ENCODE data around the gene ENTPD2.
A peak's percentile ranks its signal among the peaks of the same experiment; 100 is the strongest.

The ENTPD2 gene

GRCh38 chr9:137053944-137054931, at the start of gene ENTPD2:
TSS of gene ENTPD2 (minus strand) at chr9:137054061. CDS start at chr9:137053997, 64 bp downstream.
- peaks cover 0 to 31% (median 23%) of the 10 kb centered on the region in 10 experiments; a peak in 19 of 20 replicates for H3K4me1 ChIP-seq
- H3K36me3 ChIP-seq: no peaks in the 10 kb centered on the region
- TF ChIP-seq Cebpa-rat (IDR thresholded peaks at IDR 0.05): no peak
- H3K4me2 ChIP-seq: peak within 1 kb of the TSS; percentile 30 to 61 (median 39); a peak in 17 of 22 replicates
- peaks cover 0 to 67% (median 30%) of the 10 kb centered on the region in 11 experiments; a peak in 15 of 22 replicates for H4K20me1 ChIP-seq
- H3K27ac ChIP-seq: no peak within 1 kb of the TSS
- H3K9ac ChIP-seq: no peak within 1 kb of the TSS
- peaks cover 66 to 80% (median 71%) of the 10 kb centered on the region in 11 experiments for H3K27me3 ChIP-seq
- peak within 1 kb of the TSS in 4 of 10 experiments; percentile 23 to 32 (median 28); a peak in 2 of 20 replicates for H3K4me3 ChIP-seq
- no peaks in the 10 kb centered on the region for H3K9me3 ChIP-seq (replicated peaks in 1 of 11)

GRCh38 chr9:137103206-137103999, 49.5 kb upstream of the ENTPD2 start:
- peaks cover 94 to 100% (median 97%) of the 10 kb centered on the region in 11 experiments for H3K36me3 ChIP-seq
- peaks cover 0 to 41% (median 20%) of the 10 kb centered on the region in 11 experiments; a peak in 17 of 22 replicates for H4K20me1 ChIP-seq
- no peaks in the 10 kb centered on the region for H3K27me3 ChIP-seq
- no peak overlapping the region for H3K27ac ChIP-seq
- peaks cover 20 to 37% (median 32%) of the 10 kb centered on the region in 11 experiments; a peak in 21 of 22 replicates for H3K9me3 ChIP-seq (replicated peaks in 1 of 11)
- H3K4me3 ChIP-seq: no peak overlapping the region
- TF ChIP-seq Cebpa-rat (IDR thresholded peaks at IDR 0.05): no peak
- no peak overlapping the region for H3K9ac ChIP-seq
- H3K4me2 ChIP-seq: no peak overlapping the region
- H3K4me1 ChIP-seq: no peaks in the 10 kb centered on the region

DNA sequence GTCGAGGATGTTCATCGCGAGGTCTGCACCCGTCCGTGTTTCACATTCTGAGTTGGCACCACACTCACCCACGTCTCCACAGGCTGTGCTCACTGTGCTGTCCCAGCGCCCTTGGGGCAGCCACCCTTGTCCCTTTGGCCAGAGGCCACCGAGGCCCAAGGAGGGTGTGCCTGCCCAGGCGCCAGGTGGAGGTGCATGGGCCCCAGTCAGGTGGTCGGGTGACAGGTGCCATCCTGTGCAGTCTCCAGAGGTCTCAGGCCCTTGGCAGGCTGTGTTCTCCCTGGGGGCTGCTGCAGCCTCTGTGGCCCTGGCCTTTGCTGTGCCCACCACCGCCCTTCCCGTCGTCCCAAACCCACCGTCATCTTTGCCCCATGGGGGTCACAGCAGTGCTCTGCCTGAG, 45.4 kb upstream of the ENTPD2 start:
- Histone ChIP-seq H3K9me3 (replicated peaks in 1 of 11) (peaks cover 20 to 37% (median 32%) of the 10 kb centered on the region in 11 experiments; a peak in 21 of 22 replicates), H3K4me2 (no peak overlapping the region), H3K4me3 (no peak overlapping the region), H4K20me1 (peaks cover 0 to 36% (median 0%) of the 10 kb centered on the region in 11 experiments; a peak in 9 of 22 replicates), H3K27ac (no peak overlapping the region), H3K4me1 (peaks cover 9 to 28% (median 26%) of the 10 kb centered on the region in 10 experiments), H3K27me3 (no peaks in the 10 kb centered on the region), H3K9ac (no peak overlapping the region), H3K36me3 (peaks cover 71 to 88% (median 81%) of the 10 kb centered on the region in 11 experiments)
- no peak for TF ChIP-seq Cebpa-rat (IDR thresholded peaks at IDR 0.05)

- H3K4me1 ChIP-seq: peaks cover 9 to 28% (median 26%) of the 10 kb centered on the region in 10 experiments
- H3K9ac ChIP-seq: peak overlapping the region in 1 of 11 experiments; percentile 19; a peak in 1 of 22 replicates
- H4K20me1 ChIP-seq: peaks cover 0 to 36% (median 0%) of the 10 kb centered on the region in 11 experiments; a peak in 9 of 22 replicates
- no peaks in the 10 kb centered on the region for H3K27me3 ChIP-seq
- H3K4me2 ChIP-seq: peak overlapping the region in 4 of 11 experiments; percentile 67 to 81 (median 76); a peak in 3 of 22 replicates
- TF ChIP-seq Cebpa-rat (IDR thresholded peaks at IDR 0.05): no peak
- H3K36me3 ChIP-seq: peaks cover 61 to 87% (median 73%) of the 10 kb centered on the region in 11 experiments
- H3K27ac ChIP-seq: no peak overlapping the region
- H3K9me3 ChIP-seq (replicated peaks in 1 of 11): peaks cover 12 to 26% (median 22%) of the 10 kb centered on the region in 11 experiments; a peak in 21 of 22 replicates
- no peak overlapping the region for H3K4me3 ChIP-seq
Observed at GRCh38 chr9:137097761-137098462, 44.1 kb upstream of the ENTPD2 start.

DNA sequence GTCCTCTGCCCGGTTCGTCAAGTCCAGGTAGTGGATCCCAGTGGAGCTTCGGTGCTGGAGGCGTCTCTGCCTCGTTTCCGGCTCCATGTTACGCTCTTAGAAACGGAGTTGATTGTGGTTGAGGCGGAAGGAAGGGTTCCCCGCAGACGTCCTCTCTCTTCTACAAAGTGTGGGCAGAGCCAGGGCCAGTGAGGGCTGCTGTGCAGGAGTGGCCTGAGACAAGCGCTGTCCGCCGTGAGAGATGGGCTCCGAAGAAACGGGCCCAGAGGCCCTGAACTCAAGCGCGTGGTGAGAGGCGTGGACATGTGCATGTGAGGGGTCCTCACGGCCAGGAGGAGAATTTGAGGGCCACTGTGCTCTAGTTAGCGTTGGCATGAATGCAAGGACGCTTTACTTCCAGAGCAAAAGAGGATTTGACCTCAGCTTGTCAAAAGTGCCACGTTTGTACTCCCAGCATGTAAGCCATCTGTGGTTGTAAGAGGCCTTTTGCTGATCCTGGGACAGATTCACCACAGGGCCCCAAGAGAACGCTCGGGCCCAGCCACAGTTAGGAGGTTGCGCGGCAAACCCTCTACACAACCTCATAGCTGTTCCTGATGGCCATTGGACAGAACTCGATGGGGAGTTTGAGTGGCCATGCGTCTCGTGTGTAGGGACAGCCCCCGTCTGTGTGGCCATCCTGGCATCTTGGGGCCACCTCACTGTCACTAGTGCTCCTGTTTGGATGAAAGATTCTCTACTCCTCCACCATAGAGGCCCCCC, 43.1 kb upstream of the ENTPD2 start:
- Histone ChIP-seq H3K4me2 (peak overlapping the region in 8 of 11 experiments; percentile 2 to 81 (median 70); a peak in 14 of 22 replicates), H3K36me3 (peaks cover 59 to 87% (median 69%) of the 10 kb centered on the region in 11 experiments), H4K20me1 (peaks cover 0 to 36% (median 0%) of the 10 kb centered on the region in 11 experiments; a peak in 9 of 22 replicates), H3K27me3 (no peaks in the 10 kb centered on the region), H3K9me3 (replicated peaks in 1 of 11) (peaks cover 4 to 17% (median 13%) of the 10 kb centered on the region in 11 experiments; a peak in 21 of 22 replicates), H3K4me1 (peaks cover 9 to 28% (median 26%) of the 10 kb centered on the region in 10 experiments), H3K4me3 (no peak overlapping the region), H3K27ac (peak overlapping the region in 1 of 11 experiments; percentile 52; a peak in 1 of 22 replicates), H3K9ac (peak overlapping the region in 6 of 11 experiments; percentile 0 to 59 (median 30); a peak in 6 of 22 replicates)
- TF ChIP-seq Cebpa-rat (IDR thresholded peaks at IDR 0.05): no peak

- peaks cover 9 to 30% (median 28%) of the 10 kb centered on the region in 10 experiments for H3K4me1 ChIP-seq
- H3K27me3 ChIP-seq: no peaks in the 10 kb centered on the region
- peak overlapping the region in 8 of 11 experiments; percentile 6 to 56 (median 44); a peak in 15 of 22 replicates for H3K27ac ChIP-seq
- H3K9ac ChIP-seq: peak overlapping the region in 9 of 11 experiments; percentile 3 to 61 (median 55); a peak in 14 of 22 replicates
- peaks cover 0 to 6% (median 2%) of the 10 kb centered on the region in 11 experiments; a peak in 18 of 22 replicates for H3K9me3 ChIP-seq (replicated peaks in 1 of 11)
- H4K20me1 ChIP-seq: peaks cover 0 to 36% (median 0%) of the 10 kb centered on the region in 11 experiments; a peak in 10 of 22 replicates
- no peak for TF ChIP-seq Cebpa-rat (IDR thresholded peaks at IDR 0.05)
- H3K4me3 ChIP-seq: peak overlapping the region in 4 of 10 experiments; percentile 9 to 40 (median 21); a peak in 4 of 20 replicates
- H3K4me2 ChIP-seq: peak overlapping the region; percentile 40 to 81 (median 70)
- H3K36me3 ChIP-seq: peaks cover 56 to 87% (median 63%) of the 10 kb centered on the region in 11 experiments
Observed at GRCh38 chr9:137095664-137096517, 42.0 kb upstream of the ENTPD2 start.

Measured in BLaER1 treated with 17β-estradiol and CSF1 and Interleukin-3, amounts not matched to agents 10 nM and 100 nM (cell line).